ENCODE results near the gene ABLIM1.

The ABLIM1 gene

DNA sequence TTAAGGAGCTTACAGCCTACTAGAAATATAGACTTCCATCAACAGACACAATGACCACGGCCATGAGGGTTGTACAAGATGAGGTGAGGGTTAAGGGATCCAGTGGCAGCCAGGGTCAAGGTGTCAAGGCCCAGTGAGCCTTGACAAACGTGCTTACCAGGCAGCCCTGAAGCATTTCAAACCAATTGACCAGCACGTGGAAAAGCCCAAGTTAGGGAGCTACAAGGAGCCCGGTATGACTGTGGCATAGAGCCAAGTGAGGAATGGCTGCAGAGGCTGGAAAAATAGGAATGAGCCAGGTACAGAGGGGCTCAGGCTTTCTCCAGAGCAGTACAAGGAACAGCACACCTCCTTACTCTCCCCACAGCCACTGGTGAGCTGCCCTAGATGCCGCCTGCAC, 266.5 kb downstream of the ABLIM1 start:
- no peaks in the 10 kb centered on the region for H3K36me3 ChIP-seq
- H3K27ac ChIP-seq: no peak overlapping the region
- peaks cover 39% of the 10 kb centered on the region for H3K27me3 ChIP-seq (ENCODE audit: insufficient read depth, low read depth, severe bottlenecking)
- TF ChIP-seq CTCF (IDR thresholded peaks at IDR 0.05; ENCODE audit: low read depth, low read length): no peak
- DNase-seq: no peak
- no peaks in the 10 kb centered on the region for H3K9me3 ChIP-seq (ENCODE audit: severe bottlenecking)
- H3K4me3 ChIP-seq (ENCODE audit: low read depth, low read length): no peak overlapping the region

GRCh38 chr10:114389426-114389825, 268.6 kb downstream of the ABLIM1 start:
- no peak for DNase-seq
- Histone ChIP-seq H3K9me3 (ENCODE audit: severe bottlenecking) (no peaks in the 10 kb centered on the region), H3K4me3 (ENCODE audit: low read depth, low read length) (no peak overlapping the region), H3K36me3 (no peaks in the 10 kb centered on the region), H3K27me3 (ENCODE audit: insufficient read depth, low read depth, severe bottlenecking) (peaks cover 30% of the 10 kb centered on the region), H3K27ac (no peak overlapping the region)
- no peak for TF ChIP-seq CTCF (IDR thresholded peaks at IDR 0.05; ENCODE audit: low read depth, low read length)

- Histone ChIP-seq H3K36me3 (no peaks in the 10 kb centered on the region), H3K27me3 (ENCODE audit: insufficient read depth, low read depth, severe bottlenecking) (peaks cover 21% of the 10 kb centered on the region)
- DNase-seq: no peak
Observed at GRCh38 chr10:114388275-114388674, 269.8 kb downstream of the ABLIM1 start.

DNA sequence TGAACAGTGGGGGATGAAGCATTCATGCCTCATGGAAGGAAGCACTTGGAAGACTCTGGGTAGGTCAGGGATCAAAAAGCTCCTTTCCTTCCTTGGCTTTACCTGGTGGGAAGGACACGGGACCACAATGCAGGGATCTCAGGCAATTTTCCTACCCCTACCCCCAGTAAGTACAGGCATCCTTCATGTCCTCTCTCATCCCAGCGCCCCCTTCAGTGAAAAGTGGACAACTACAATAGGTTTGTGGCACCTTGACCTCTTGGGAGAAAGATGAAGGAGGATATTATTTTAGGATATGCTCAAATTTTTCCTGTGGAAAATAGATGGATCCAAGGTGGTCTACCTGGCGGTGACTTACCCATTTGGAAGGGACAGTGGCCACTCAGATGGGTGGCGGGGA, 270.3 kb downstream of the ABLIM1 start:
- DNase-seq: no peak
- TF ChIP-seq CTCF (IDR thresholded peaks at IDR 0.05; ENCODE audit: low read depth, low read length): 0 out of 2 replicates have a peak, but pooled peaks have one; percentile 6

More at GRCh38 chr10:114388275-114388674, 269.8 kb downstream of the ABLIM1 start:
- TF ChIP-seq CTCF (IDR thresholded peaks at IDR 0.05; ENCODE audit: low read depth, low read length): no peak
- Histone ChIP-seq H3K4me3 (ENCODE audit: low read depth, low read length) (no peak overlapping the region), H3K9me3 (ENCODE audit: severe bottlenecking) (no peaks in the 10 kb centered on the region), H3K27ac (no peak overlapping the region)

DNA sequence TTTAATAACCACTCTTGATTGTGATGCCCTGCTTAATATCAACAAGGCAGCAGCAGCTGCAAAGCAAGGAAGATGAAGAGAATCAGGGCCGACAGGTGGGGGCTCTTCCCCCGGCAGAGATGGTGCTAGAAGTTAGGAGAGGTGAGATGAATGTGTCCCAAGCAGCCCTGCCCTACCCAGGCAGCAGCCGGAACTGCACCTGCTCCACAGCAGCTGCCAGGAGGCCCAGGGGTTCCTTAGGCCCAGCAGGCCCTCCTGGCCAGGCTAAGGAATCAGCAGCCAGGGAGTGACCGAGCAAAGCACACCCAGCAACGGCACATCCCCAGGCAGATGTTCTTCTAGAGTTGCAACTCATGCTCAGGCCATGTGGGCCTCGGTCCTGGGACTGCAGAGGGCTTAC, 271.6 kb downstream of the ABLIM1 start:
- 0 out of 2 replicates have a peak, but pooled peaks have one; percentile 19 for TF ChIP-seq CTCF (IDR thresholded peaks at IDR 0.05; ENCODE audit: low read depth, low read length)
- Histone ChIP-seq H3K36me3 (no peaks in the 10 kb centered on the region), H3K4me3 (ENCODE audit: low read depth, low read length) (no peak overlapping the region), H3K27me3 (ENCODE audit: insufficient read depth, low read depth, severe bottlenecking) (peaks cover 8% of the 10 kb centered on the region), H3K9me3 (ENCODE audit: severe bottlenecking) (no peaks in the 10 kb centered on the region), H3K27ac (no peak overlapping the region)
- no peak for DNase-seq

More for the DNA sequence above, 270.3 kb downstream of the ABLIM1 start:
- H3K27me3 ChIP-seq (ENCODE audit: insufficient read depth, low read depth, severe bottlenecking): peaks cover 19% of the 10 kb centered on the region
- H3K27ac ChIP-seq: no peak overlapping the region
- no peaks in the 10 kb centered on the region for H3K36me3 ChIP-seq
- no peaks in the 10 kb centered on the region for H3K9me3 ChIP-seq (ENCODE audit: severe bottlenecking)
- H3K4me3 ChIP-seq (ENCODE audit: low read depth, low read length): no peak overlapping the region

- Histone ChIP-seq H3K36me3 (no peaks in the 10 kb centered on the region), H3K27me3 (ENCODE audit: insufficient read depth, low read depth, severe bottlenecking) (peaks cover 5% of the 10 kb centered on the region), H3K4me3 (ENCODE audit: low read depth, low read length) (no peak overlapping the region), H3K27ac (no peak overlapping the region), H3K9me3 (ENCODE audit: severe bottlenecking) (no peaks in the 10 kb centered on the region)
- no peak for TF ChIP-seq CTCF (IDR thresholded peaks at IDR 0.05; ENCODE audit: low read depth, low read length)
- no peak for DNase-seq
Observed at GRCh38 chr10:114385557-114385956, 272.5 kb downstream of the ABLIM1 start.
